Measurements from ENCODE around the gene CUBN.

- TF ChIP-seq EZH2 (IDR thresholded peaks at IDR 0.05) (no peak), POLR2AphosphoS5 (IDR thresholded peaks at IDR 0.05; ENCODE audit: borderline replicate concordance, low read depth, low read length) (no peak)
Observed at GRCh38 chr10:17144757-17145156, 15.1 kb upstream of the CUBN start.

Measured in SK-N-MC (cell line).